ENCODE data around the gene AKAP13. TPM values are rescaled to one million over a fixed set of nuclear protein-coding genes. Genes with fewer than 3 reads are reported as not detected.
"Not testable (repeated sequence)": the region's sequence is repeated elsewhere in the genome, so short reads cannot be mapped to it uniquely, and the experiment has no call there.

AKAP13 gene
- total and polyA plus RNA-seq, 3 donors from 2014 or later = 79.5 to 207 (median 187) TPM

DNA sequence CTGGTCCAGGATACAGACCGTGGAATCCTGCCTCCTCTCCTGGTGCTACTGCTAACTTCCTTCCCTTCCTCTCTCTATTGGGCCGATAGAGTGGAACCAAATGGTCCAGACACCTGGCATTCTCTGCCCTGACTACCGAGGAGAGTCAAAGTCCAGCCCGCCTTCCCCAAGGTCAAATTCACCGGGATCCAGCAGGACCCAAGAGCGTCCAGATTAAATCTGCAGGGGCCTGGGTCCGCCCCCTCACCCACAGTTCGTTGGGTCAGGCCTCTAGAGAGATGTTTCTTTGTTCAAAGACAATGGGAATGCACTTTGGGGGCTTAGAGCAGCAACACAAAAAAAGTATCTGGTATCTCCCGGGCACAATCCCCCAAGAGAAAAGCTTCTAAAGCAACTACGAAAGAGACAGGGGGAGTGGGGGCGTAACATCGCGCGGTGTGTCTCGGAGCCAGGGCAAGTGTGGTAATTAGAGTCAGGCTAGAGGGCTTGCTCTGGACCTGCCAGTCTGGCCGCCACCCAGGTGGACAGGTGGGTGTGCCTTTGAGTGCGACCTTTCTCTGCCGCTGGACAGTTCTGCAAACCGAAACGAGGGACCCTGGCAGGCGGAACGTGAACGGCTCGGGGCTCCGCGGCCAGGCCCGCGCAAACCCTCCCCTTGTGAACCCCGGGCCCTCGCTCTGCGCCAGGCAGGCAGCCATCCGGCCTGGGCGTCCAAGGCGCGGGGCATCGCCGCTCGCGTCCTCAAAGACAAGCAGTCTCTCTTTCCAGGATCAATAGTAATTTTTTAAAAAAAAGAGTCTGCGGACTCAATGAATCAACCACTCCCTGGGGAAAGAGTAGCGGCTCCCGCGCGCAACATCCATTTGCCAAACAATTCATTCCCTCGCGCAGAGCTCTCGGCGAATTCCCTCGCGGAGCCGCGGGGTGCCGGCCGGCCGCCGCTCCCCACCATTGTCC is 413.5 kb downstream of the AKAP13 start:
- Histone ChIP-seq H3K27ac (peak overlapping the region; percentile 69 to 94), H3K4me1 (peaks cover 10% of the 10 kb centered on the region), H3K9me3 (no peaks in the 10 kb centered on the region), H3K4me3 (peak overlapping the region; percentile 74 to 92), H3K36me3 (ENCODE audit: low read depth, missing control alignments) (no peaks in the 10 kb centered on the region), H3K27me3 (no peaks in the 10 kb centered on the region)
- intact Hi-C loops (cut with DNase I; ENCODE audit: low total_unique reads) = no loop called here
- peak; percentile 48 for DNase-seq
- 1 to 2% methylated on average over 29 to 52 of the region's 56 CpGs for WGBS, 2 donors
- TF ChIP-seq, protein P1, sequence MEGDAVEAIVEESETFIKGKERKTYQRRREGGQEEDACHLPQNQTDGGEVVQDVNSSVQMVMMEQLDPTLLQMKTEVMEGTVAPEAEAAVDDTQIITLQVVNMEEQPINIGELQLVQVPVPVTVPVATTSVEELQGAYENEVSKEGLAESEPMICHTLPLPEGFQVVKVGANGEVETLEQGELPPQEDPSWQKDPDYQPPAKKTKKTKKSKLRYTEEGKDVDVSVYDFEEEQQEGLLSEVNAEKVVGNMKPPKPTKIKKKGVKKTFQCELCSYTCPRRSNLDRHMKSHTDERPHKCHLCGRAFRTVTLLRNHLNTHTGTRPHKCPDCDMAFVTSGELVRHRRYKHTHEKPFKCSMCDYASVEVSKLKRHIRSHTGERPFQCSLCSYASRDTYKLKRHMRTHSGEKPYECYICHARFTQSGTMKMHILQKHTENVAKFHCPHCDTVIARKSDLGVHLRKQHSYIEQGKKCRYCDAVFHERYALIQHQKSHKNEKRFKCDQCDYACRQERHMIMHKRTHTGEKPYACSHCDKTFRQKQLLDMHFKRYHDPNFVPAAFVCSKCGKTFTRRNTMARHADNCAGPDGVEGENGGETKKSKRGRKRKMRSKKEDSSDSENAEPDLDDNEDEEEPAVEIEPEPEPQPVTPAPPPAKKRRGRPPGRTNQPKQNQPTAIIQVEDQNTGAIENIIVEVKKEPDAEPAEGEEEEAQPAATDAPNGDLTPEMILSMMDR (IDR thresholded peaks at IDR 0.05) = no peak
- no peak for TF ChIP-seq POLR2A (IDR thresholded peaks at IDR 0.05)

DNA sequence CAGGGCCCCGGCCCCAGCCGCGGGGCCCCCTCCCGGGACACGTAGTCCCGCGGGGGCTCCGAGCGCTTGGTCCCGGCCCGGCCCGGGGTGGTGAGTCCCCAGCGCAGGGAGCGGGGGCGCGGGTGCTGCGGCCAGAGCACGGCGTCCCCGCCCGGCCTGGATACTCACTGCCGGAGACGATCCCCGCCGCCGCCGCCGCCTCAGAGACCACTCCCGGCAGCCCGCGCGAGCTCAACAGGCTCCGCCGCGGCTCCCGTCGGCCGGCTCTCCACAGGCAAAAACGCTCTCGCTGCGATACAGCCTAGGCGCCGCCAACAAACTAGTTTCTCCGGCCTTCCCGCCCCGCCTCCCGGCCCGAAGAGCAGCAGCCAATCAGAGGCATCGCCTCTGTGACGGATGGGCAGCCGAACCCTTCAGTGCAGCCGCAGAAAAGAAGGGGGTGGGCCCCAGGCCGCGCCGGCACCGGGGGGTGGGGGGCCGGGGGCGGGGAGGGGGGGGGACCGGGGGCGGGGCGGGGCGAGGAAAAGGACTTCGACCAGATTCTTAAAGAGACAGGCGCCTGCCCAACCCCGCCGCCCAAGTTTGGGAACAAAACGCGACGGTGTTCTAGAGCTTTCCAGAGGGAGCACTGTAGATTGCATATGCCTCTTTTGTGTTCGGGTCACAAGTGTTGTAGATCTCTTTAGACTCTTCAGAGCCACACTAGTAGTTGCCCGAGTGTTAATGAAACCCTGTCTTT is 414.4 kb downstream of the AKAP13 start, which contains the start of gene KLHL25:
Gene KLHL25, minus strand, starts transcription at position 328 of the 739 bp plus-strand sequence. CDS start 25,115 bp downstream, outside the sequence.
- TF ChIP-seq POLR2A (IDR thresholded peaks at IDR 0.05) = peak; percentile 42
- TF ChIP-seq, protein P1 (IDR thresholded peaks at IDR 0.05) = no peak
- 1% methylated on average over 6 to 53 of the region's 71 CpGs for WGBS, 2 donors
- Histone ChIP-seq H3K27ac (peak within 1 kb of the TSS; percentile 69 to 94), H3K27me3 (no peaks in the 10 kb centered on the region), H3K4me3 (peak within 1 kb of the TSS; percentile 74 to 92), H3K36me3 (ENCODE audit: low read depth, missing control alignments) (no peaks in the 10 kb centered on the region), H3K4me1 (peaks cover 10% of the 10 kb centered on the region), H3K9me3 (no peaks in the 10 kb centered on the region)
- intact Hi-C loops (cut with DNase I; ENCODE audit: low total_unique reads) = no loop called here
- peak; percentile 97 for DNase-seq

DNA sequence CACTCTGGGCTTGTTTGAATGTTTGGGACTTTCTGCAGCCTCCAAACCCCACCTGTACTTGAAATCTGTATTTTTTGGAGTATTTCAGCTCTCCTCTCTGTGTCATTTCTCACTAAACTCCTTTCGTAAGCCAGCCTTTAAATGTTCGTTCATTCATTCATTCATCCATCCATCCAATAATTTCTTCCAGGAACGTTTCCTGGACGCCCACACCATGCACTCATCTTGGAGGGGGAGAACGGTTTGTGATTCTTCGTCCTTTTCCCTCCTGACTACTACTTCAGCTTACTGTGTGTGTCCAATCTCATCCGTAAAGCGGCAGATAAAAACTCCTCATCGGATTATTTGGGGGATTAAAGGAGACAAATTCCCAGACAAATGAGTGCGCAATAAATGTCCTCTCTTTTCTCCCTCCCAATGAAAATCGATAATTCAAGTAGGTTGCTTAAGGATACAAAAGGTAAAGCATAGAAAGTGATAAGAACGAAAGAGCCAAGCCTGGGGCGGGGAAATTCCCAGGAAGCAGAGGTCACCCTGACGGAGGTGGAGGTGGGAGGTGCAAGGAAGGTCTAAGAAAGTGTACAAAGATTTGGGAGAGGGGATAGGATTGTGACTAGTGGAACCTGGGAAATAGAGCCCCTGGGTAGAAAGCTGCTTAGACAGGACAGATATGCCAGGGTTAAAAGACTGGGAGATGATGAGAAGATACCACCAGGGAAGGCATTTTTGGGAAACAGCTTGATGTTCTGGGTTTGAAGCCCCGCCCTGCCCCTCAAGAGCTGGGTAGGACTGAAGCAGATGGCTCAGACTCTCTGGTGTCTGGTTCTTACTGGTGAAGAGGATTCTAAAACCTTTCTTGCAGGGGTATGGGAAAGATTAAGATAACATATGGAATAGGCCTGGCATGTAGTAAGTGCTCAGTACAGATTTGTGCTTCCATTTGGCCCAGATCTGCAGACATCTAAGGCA is 415.2 kb downstream of the AKAP13 start:
- 32 to 39% methylated on average over 15 of the region's 15 CpGs for WGBS, 2 donors
- no peaks in the 10 kb centered on the region for H3K36me3 ChIP-seq (ENCODE audit: low read depth, missing control alignments)
- H3K4me1 ChIP-seq = peaks cover 10% of the 10 kb centered on the region
- TF ChIP-seq POLR2A (IDR thresholded peaks at IDR 0.05) = no peak
- TF ChIP-seq, protein P1 (IDR thresholded peaks at IDR 0.05) = no peak
- intact Hi-C loops (cut with DNase I; ENCODE audit: low total_unique reads) = no loop called here
- DNase-seq = no peak
- H3K4me3 ChIP-seq = peak overlapping the region; percentile 74 to 92
- H3K27me3 ChIP-seq = no peaks in the 10 kb centered on the region
- H3K9me3 ChIP-seq = no peaks in the 10 kb centered on the region
- no peak overlapping the region for H3K27ac ChIP-seq

DNA sequence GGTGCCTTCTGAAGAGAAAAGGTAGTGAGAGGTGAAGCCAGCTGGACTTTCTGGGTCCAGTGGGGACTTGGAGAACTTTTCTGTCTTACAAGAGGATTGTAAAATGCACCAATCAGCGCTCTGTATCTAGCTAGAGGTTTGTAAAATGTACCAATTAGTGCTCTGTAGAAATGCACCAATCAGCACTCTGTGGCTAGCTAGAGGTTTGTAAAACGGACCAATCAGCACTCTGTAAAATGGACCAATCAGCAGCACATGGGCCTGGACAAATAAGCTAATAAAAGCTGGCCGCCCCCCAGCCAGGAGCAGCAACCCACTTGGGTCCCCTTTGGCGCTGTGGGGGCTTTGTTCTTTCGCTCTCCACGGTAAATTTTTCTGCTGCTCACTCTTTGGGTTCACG is 416.0 kb downstream of the AKAP13 start:
- Histone ChIP-seq H3K4me1 (peaks cover 10% of the 10 kb centered on the region), H3K4me3 (peak overlapping the region in 1 of 2 donors; percentile 12)
- peak; percentile 69 for DNase-seq
- H3K27ac ChIP-seq; H3K36me3 ChIP-seq (ENCODE audit: low read depth, missing control alignments); H3K9me3 ChIP-seq; intact Hi-C loops (cut with DNase I; ENCODE audit: low total_unique reads); H3K27me3 ChIP-seq: not testable (repeated sequence)
- WGBS, 2 donors = 65 to 69% methylated on average over 7 of the region's 7 CpGs

MicroRNA genes within 50 kb of the gene (microRNA counts, 767-probe panel; counts per million panel counts)
- microRNA hsa-miR-1276 = 0 to 152 counts per million in 2 donors

Small RNA genes within 50 kb of the gene (microRNA-seq; reads per million reads assigned to microRNA genes)
- gene MIR1276 (ENCODE audit: borderline number of aligned reads in 2 of 2, borderline replicate concordance in 1 of 2) = 0.69 to 0.70 reads per million in 2 donors
- 11.1 to 18.6 reads per million in 2 donors for gene MIR7706 (ENCODE audit: borderline number of aligned reads in 2 of 2, borderline replicate concordance in 1 of 2)

Small RNA genes within 50 kb of the gene (small RNA-seq; reads per million reads assigned to genes)
- gene AC021739.1 (0 reads per million in 2 donors), gene MIR1276 (0 to 0.66 reads per million in 2 donors), gene RNU6-1280P (0 reads per million in 2 donors), gene RNU7-79P (0 reads per million in 2 donors)

Data from testis (tissue), 3 donors.